ENCODE measurements around the gene DIPK2B.

Gene DIPK2B

DNA sequence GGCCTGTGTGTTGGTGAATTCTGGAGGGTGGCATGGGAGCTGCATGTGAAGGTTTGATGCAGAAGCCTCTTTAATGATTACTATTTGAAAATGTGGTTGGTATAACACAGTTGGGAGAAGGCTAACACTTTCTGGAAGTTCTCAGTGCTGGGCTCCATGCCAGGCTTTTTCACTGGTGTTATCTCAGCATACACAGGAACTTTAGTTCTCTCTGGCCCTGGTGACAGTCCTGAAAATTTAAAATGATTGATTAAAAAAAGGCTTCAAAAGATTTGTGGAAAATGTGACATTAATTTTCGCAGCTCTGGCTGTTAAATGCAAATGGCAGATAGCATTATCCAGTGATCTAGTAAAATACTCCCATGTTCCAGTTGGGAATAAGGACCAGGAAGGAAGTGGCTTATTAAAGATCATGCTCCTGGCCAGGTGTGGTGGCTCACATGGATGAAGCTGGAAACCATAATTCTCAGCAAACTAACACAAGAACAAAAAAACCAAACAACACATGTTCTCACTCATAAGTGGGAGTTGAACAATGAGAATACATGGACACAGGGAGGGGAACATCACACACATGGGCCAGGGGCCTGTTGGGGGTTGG lies 36.6 kb downstream of the DIPK2B start:
- DNase-seq (ENCODE audit: low read depth in 2 of 2, low spot score in 1 of 2) = no peak

DNA sequence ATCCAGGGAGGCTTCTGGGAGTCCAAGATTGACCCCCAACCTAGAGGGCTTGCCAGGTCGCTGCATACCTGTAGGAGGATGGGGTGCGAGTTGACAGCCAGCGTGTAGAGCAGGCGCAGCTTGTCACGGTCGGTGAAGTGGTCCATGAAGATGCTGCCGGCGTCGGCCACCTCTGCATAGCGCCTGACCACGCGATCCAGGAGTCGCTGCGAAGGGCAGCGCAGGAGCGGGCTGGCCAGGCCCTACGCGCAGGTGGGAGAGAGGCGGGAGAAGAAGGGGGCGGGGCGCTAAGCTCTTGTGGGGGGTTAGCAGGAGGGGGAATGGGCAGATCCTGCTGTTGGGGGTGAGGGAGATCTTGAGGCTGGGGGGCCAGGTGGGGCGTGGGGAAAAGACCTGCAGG lies 43.0 kb downstream of the DIPK2B start:
- DNase-seq (ENCODE audit: low read depth in 2 of 2, low spot score in 1 of 2) = no peak

DNA sequence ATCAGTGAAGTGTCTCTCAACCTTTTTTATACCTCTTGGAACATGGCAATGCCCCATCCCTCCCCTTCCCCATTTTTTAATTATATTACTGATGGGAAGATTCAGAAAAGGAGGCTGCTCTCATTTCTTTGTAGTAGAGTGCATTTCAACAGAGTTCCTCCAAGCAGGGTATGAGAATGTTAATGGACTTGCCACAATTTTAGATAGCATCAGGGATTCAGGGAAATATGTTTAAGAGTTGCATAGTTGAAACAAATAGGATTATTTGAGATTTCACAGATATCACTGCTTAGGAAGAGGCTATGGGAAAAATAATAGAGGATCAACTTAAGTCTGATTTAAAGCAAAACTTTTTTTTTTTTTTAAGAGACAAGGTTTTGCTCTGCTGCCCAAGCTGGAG lies 46.2 kb downstream of the DIPK2B start:
- DNase-seq (ENCODE audit: low read depth in 2 of 2, low spot score in 1 of 2) = no peak

DNA sequence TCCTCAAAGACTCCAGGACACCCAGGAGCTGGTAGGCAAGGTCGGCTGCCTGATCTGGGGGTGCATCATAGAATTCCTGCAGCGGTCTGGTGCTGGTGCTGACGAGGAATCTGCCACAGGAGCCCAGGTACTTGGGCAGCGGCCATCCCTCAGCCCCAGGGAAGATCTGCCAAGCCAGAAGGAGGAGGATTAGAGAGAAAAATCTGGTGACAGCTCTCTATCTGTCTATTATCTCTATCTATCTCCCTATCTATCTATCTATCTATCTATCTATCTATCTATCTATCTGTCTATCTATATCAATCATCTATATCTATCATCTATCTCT lies 46.7 kb downstream of the DIPK2B start:
- DNase-seq (ENCODE audit: low read depth in 2 of 2, low spot score in 1 of 2) = no peak

Measured in stimulated activated CD8-positive, alpha-beta memory T cell treated with anti-CD3 and anti-CD28 coated beads, Interleukin-4, amount 100 ng/mL, for 4 hours (primary cell).